ENCODE results near the gene NEK11. TPM values are rescaled to one million over a fixed set of nuclear protein-coding genes. Genes with fewer than 3 reads are reported as not detected.

NEK11 gene
- total RNA-seq, 2 donors from 2014 or later, result 7.4 to 14.0 TPM

- TF ChIP-seq CTCF (IDR thresholded peaks at IDR 0.05), result no peak
- TF ChIP-seq POLR2AphosphoS5 (IDR thresholded peaks at IDR 0.05), result no peak
- TF ChIP-seq POLR2A (IDR thresholded peaks at IDR 0.05), result no peak
- intact Hi-C loops (cut with DNase I), result no loop called here
- no peak for DNase-seq (ENCODE audit: low spot score)
- no peaks in the 10 kb centered on the region for H3K9me3 ChIP-seq
- WGBS, result 98% methylated on average over 2 of the region's 2 CpGs
- no peaks in the 10 kb centered on the region for H3K4me1 ChIP-seq (replicated peaks)
- H3K36me3 ChIP-seq, result peaks cover 0 to 4% of the 10 kb centered on the region in 2 donors
- H3K27me3 ChIP-seq (replicated peaks; ENCODE audit: insufficient read depth), result no peaks in the 10 kb centered on the region
- H3K4me3 ChIP-seq, result no peak overlapping the region
- H3K27ac ChIP-seq, result no peak overlapping the region
These were observed 19.4 kb upstream of the NEK11 start for GRCh38 chr3:131007256-131007655.

- intact Hi-C loops (cut with DNase I), result no loop called here
These were observed 18.9 kb upstream of the NEK11 start for GRCh38 chr3:131007782-131008181.

GRCh38 chr3:131008326-131008725 lies 18.4 kb upstream of the NEK11 start:
- H3K4me1 ChIP-seq (replicated peaks), result no peaks in the 10 kb centered on the region
- no peaks in the 10 kb centered on the region for H3K27me3 ChIP-seq (replicated peaks; ENCODE audit: insufficient read depth)
- peaks cover 0 to 4% of the 10 kb centered on the region in 2 donors for H3K36me3 ChIP-seq
- TF ChIP-seq POLR2AphosphoS5 (IDR thresholded peaks at IDR 0.05) (no peak), CTCF (IDR thresholded peaks at IDR 0.05) (no peak), POLR2A (IDR thresholded peaks at IDR 0.05) (no peak)
- H3K4me3 ChIP-seq, result no peak overlapping the region
- 100% methylated on average over 1 of the region's 1 CpG for WGBS
- intact Hi-C loops (cut with DNase I), result no loop called here
- DNase-seq (ENCODE audit: low spot score), result no peak
- H3K27ac ChIP-seq, result no peak overlapping the region
- H3K9me3 ChIP-seq, result no peaks in the 10 kb centered on the region

More at GRCh38 chr3:131007782-131008181, 18.9 kb upstream of the NEK11 start:
- Histone ChIP-seq H3K27ac (no peak overlapping the region), H3K36me3 (peaks cover 0 to 4% of the 10 kb centered on the region in 2 donors), H3K4me3 (no peak overlapping the region), H3K4me1 (replicated peaks) (no peaks in the 10 kb centered on the region), H3K27me3 (replicated peaks; ENCODE audit: insufficient read depth) (no peaks in the 10 kb centered on the region), H3K9me3 (no peaks in the 10 kb centered on the region)
- TF ChIP-seq CTCF (IDR thresholded peaks at IDR 0.05) (no peak), POLR2A (IDR thresholded peaks at IDR 0.05) (no peak), POLR2AphosphoS5 (IDR thresholded peaks at IDR 0.05) (no peak)
- 100% methylated on average over 2 of the region's 2 CpGs for WGBS
- no peak for DNase-seq (ENCODE audit: low spot score)

GRCh38 chr3:131009698-131010097 lies 17.0 kb upstream of the NEK11 start:
- intact Hi-C loops (cut with DNase I), result no loop called here
- no peaks in the 10 kb centered on the region for H3K4me1 ChIP-seq (replicated peaks)
- TF ChIP-seq CTCF (IDR thresholded peaks at IDR 0.05), result no peak
- H3K27me3 ChIP-seq (replicated peaks; ENCODE audit: insufficient read depth), result no peaks in the 10 kb centered on the region
- no peaks in the 10 kb centered on the region for H3K9me3 ChIP-seq
- no peak for DNase-seq (ENCODE audit: low spot score)
- H3K4me3 ChIP-seq, result no peak overlapping the region
- 100% methylated on average over 1 of the region's 1 CpG for WGBS
- H3K27ac ChIP-seq, result no peak overlapping the region
- H3K36me3 ChIP-seq, result peaks cover 0 to 4% of the 10 kb centered on the region in 2 donors

GRCh38 chr3:131018970-131019369 lies 7.7 kb upstream of the NEK11 start:
- Histone ChIP-seq H3K9me3 (no peaks in the 10 kb centered on the region), H3K4me1 (replicated peaks) (no peaks in the 10 kb centered on the region), H3K36me3 (no peaks in the 10 kb centered on the region), H3K4me3 (no peak overlapping the region), H3K27ac (no peak overlapping the region), H3K27me3 (replicated peaks; ENCODE audit: insufficient read depth) (no peaks in the 10 kb centered on the region)
- no peak for DNase-seq (ENCODE audit: low spot score)
- TF ChIP-seq CTCF (IDR thresholded peaks at IDR 0.05) (no peak), POLR2A (IDR thresholded peaks at IDR 0.05) (no peak), POLR2AphosphoS5 (IDR thresholded peaks at IDR 0.05) (no peak)
- intact Hi-C loops (cut with DNase I), result no loop called here
- 82% methylated on average over 3 of the region's 3 CpGs for WGBS

Data from prostate gland (tissue), 2 donors.